Psoas muscle (tissue), 8 donors: ENCODE results near the gene CTNNB1. TPM values are rescaled to one million over a fixed set of nuclear protein-coding genes. Genes with fewer than 3 reads are reported as not detected.

Source experiments
- ATAC-seq, 4 donors: fragments of 200-7000 bp; cut with Tn5 transposase; one replicate each; pipeline ENCODE4 v1.9.1; 2020; ENCODE audit warnings: moderate library complexity in 3 of 4, mild to moderate bottlenecking in 2 of 4
- DNase-seq, 2 donors: peaks; one replicate each; pipeline ENCODE4 v3.0.0-alpha.2; 2020
- H3K27ac ChIP-seq: fragments of 200-600 bp; one replicate; pipeline ENCODE4 v1.8.0; 2022
- H3K27me3 ChIP-seq, 3 donors: fragments of 200-600 bp in 1 of 3; one replicate each; pipeline versions ENCODE4 v1.6.1 to v1.8.0; 2013 to 2022; ENCODE audit warnings: low read length in 2 of 3, mild to moderate bottlenecking in 2 of 3, moderate library complexity in 1 of 3; ENCODE audit not compliant: insufficient read depth in 3 of 3
- H3K36me3 ChIP-seq, 2 donors: fragments of 200-600 bp in 1 of 2; one replicate each; pipeline versions ENCODE4 v1.6.1 to v1.8.0; 2013 to 2022; ENCODE audit warnings: low read depth in 1 of 2, mild to moderate bottlenecking in 1 of 2, moderate library complexity in 1 of 2; ENCODE audit not compliant: insufficient read depth in 1 of 2
- H3K4me1 ChIP-seq: fragments of 200-600 bp; one replicate; pipeline ENCODE4 v1.8.0; 2022
- H3K4me3 ChIP-seq: fragments of 200-600 bp; one replicate; pipeline ENCODE4 v1.8.0; 2022; ENCODE audit warnings: mild to moderate bottlenecking
- H3K9me3 ChIP-seq: fragments of 200-600 bp; one replicate; pipeline ENCODE4 v1.8.0; 2022
- CTCF ChIP-seq: fragments of 200-600 bp; IDR thresholded peaks from one replicate; pipeline ENCODE4 v1.8.0; 2022; ENCODE audit warnings: antibody characterized with exemption
- WGBS, 3 donors: extraction: QIAGEN DNeasy Blood & Tissue Kit; methylation state at CpG; one replicate each; pipeline versions ENCODE4 v1.1.6 to v1.1.7; 2013; 5-methylcytosine and 5-hydroxymethylcytosine counted together
- intact Hi-C, 2 donors: fragments of 100-400 bp; cut with DNase I; formaldehyde crosslinking; loops; one replicate each; pipeline versions ENCODE4 v1.11.0 to v1.14.2; 2022
- polyA plus RNA-seq, 3 donors: library from polyadenylated mRNA; stranded (reverse); fragments of 200-250 nt; gene quantifications; one replicate each; pipeline ENCODE4 v1.2.3, GENCODE V29; 2013
- total RNA-seq, 4 donors: library from RNA; stranded (reverse); fragmentation: NEBNext Ultra II Directional in 2 of 4; extraction: Animal tissue kit (Norgen Biotek cat#: 25700) in 2 of 4; gene quantifications; one replicate each; pipeline versions ENCODE4 v1.2.1 to v1.2.4, GENCODE V29; 2021 to 2023
- donor health status: healthy with polysubstance abuse.
- donor health status: DM: no; HTN: no; CAD: no; lungs with moderate emphysema.
- donor health status: Bipolar disorder and iron deficiency.
- donor health status: healthy.
- donor health status: DM: yes; HTN: yes; CAD: no.
- donor health status: DM: no; HTN: no; CAD: no.
- donor health status: DM: no; HTN: no; CAD: no.
- donor health status: DM: yes; HTN: yes; CAD: no.

The CTNNB1 gene
- total and polyA plus RNA-seq, 7 donors: 32.1 to 128 (median 93.8) TPM

GRCh38 chr3:41222012-41222411 lies 22.7 kb downstream of the CTNNB1 start:
- intact Hi-C loops: no loop called here
- 52 to 55% (median 53%) methylated on average over 2 of the region's 2 CpGs for WGBS, 3 donors
- ATAC-seq: no peak
- no peaks in the 10 kb centered on the region for H3K9me3 ChIP-seq
- no peak overlapping the region for H3K4me3 ChIP-seq
- peaks cover 60% of the 10 kb centered on the region for H3K4me1 ChIP-seq
- peaks cover 12 to 28% of the 10 kb centered on the region in 2 donors for H3K36me3 ChIP-seq
- DNase-seq: no peak
- no peaks in the 10 kb centered on the region for H3K27me3 ChIP-seq
- TF ChIP-seq CTCF: no peak
- H3K27ac ChIP-seq: no peak overlapping the region

DNA sequence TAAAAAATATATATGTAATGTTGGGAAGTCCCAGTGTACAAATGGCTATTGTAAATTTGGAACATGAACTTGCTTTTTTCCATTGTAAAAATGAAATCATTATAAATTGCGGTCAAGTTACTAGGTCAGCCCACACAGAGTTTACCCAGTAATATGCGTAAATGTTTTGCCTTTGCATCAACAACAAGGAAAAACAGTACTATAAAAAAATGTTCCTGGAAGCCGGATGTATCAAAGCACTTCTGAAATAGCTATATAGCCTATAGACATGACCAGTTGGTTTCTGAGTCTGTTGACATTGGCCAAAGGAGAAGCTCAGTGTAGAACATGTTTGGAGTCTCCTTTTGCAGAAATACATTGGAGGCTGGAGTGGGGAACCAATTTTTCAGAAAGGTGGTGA lies 23.2 kb downstream of the CTNNB1 start:
- peaks cover 55% of the 10 kb centered on the region for H3K4me1 ChIP-seq
- no peak overlapping the region for H3K27ac ChIP-seq
- no peak for TF ChIP-seq CTCF
- H3K9me3 ChIP-seq: no peaks in the 10 kb centered on the region
- H3K27me3 ChIP-seq: no peaks in the 10 kb centered on the region
- ATAC-seq (no peak), DNase-seq (no peak)
- peaks cover 12 to 32% of the 10 kb centered on the region in 2 donors for H3K36me3 ChIP-seq
- intact Hi-C loops: no loop called here
- WGBS, 3 donors: 66 to 78% (median 72%) methylated on average over 3 of the region's 3 CpGs
- no peak overlapping the region for H3K4me3 ChIP-seq

- 75 to 89% (median 81%) methylated on average over 2 of the region's 2 CpGs for WGBS, 3 donors
- peaks cover 54% of the 10 kb centered on the region for H3K4me1 ChIP-seq
- TF ChIP-seq CTCF: no peak
- H3K4me3 ChIP-seq: no peak overlapping the region
- ATAC-seq (no peak), DNase-seq (no peak)
- no peaks in the 10 kb centered on the region for H3K9me3 ChIP-seq
- no peaks in the 10 kb centered on the region for H3K27me3 ChIP-seq
- intact Hi-C loops: no loop called here
- H3K36me3 ChIP-seq: peaks cover 12 to 38% of the 10 kb centered on the region in 2 donors
- H3K27ac ChIP-seq: no peak overlapping the region
Measured at GRCh38 chr3:41223078-41223477, 23.8 kb downstream of the CTNNB1 start.

- DNase-seq (no peak), ATAC-seq (peak in 2 of 4 donors; percentile 3 to 7)
- Histone ChIP-seq H3K27ac (peak overlapping the region; percentile 44), H3K9me3 (no peaks in the 10 kb centered on the region), H3K27me3 (no peaks in the 10 kb centered on the region), H3K4me1 (peaks cover 54% of the 10 kb centered on the region), H3K4me3 (no peak overlapping the region), H3K36me3 (peaks cover 12 to 44% of the 10 kb centered on the region in 2 donors)
- WGBS, 3 donors: 78 to 88% (median 84%) methylated on average over 2 of the region's 2 CpGs
- no peak for TF ChIP-seq CTCF
- intact Hi-C loops: no loop called here
Measured at GRCh38 chr3:41223691-41224090, 24.4 kb downstream of the CTNNB1 start.

DNA sequence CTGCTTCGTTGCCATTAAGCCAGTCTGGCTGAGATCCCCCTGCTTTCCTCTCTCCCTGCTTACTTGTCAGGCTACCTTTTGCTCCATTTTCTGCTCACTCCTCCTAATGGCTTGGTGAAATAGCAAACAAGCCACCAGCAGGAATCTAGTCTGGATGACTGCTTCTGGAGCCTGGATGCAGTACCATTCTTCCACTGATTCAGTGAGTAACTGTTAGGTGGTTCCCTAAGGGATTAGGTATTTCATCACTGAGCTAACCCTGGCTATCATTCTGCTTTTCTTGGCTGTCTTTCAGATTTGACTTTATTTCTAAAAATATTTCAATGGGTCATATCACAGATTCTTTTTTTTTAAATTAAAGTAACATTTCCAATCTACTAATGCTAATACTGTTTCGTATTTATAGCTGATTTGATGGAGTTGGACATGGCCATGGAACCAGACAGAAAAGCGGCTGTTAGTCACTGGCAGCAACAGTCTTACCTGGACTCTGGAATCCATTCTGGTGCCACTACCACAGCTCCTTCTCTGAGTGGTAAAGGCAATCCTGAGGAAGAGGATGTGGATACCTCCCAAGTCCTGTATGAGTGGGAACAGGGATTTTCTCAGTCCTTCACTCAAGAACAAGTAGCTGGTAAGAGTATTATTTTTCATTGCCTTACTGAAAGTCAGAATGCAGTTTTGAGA lies 25.0 kb downstream of the CTNNB1 start:
- Histone ChIP-seq H3K4me1 (peaks cover 51% of the 10 kb centered on the region), H3K27me3 (no peaks in the 10 kb centered on the region), H3K36me3 (peaks cover 12 to 44% of the 10 kb centered on the region in 2 donors), H3K27ac (peak overlapping the region; percentile 48), H3K4me3 (no peak overlapping the region), H3K9me3 (no peaks in the 10 kb centered on the region)
- no peak for TF ChIP-seq CTCF
- ATAC-seq: peak; percentile 93 to 98 (median 97)
- WGBS, 3 donors: 57 to 60% (median 59%) methylated on average over 3 of the region's 3 CpGs
- no peak for DNase-seq
- intact Hi-C loops: no loop called here
